ENCODE results near the gene BBLN. TPM values are rescaled to one million over a fixed set of nuclear protein-coding genes. Genes with fewer than 3 reads are reported as not detected.
A peak's percentile ranks its signal among the peaks of the same experiment; 100 is the strongest.

BBLN gene
- polyA plus RNA-seq, 3 donors from 2014 or later: 115 to 194 (median 182) TPM

DNA sequence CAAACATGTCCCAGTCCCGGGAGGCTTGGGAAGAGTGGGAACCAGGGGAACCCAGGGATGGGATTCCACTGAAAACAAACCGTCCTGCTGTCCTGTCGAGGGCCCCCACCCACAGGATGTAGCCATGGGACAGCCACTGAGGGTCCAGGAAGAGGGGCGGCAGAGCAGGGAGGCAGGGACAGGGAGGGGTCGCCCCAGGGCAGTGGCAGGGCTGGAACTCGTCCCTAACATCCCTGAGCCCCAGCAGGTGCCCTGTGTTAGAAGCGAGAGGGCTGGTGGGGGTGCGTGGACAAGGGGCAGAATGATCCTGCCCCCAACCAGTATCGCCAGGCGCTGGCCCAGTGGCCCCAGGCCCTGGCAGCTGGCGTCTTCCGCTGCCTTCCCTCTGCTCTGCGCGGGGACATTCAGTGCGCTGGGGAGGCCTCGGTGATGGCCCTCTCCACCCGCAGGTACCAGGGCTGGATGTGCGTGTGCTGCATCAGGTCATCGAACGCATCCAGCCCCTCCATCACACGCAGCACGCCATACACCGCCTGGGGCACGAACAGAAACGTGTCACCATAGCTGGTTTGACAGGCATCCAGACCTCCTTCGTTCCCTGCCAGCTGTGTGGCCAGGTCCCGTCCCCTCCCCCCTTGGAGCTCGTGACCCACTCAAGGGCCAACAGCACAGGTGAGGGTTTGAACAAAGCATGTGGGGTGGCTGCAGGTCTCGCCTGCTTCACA lies 39.2 kb upstream of the BBLN start:
- Mint-ChIP-seq H3K9me3 (no peaks in the 10 kb centered on the region), H3K4me1 (peaks cover 16 to 20% of the 10 kb centered on the region in 2 donors), H3K4me3 (no peak overlapping the region), H3K36me3 (peaks cover 0 to 3% (median 0%) of the 10 kb centered on the region in 3 donors), H3K27ac (peak overlapping the region in 1 of 6 donors; percentile 17), H3K27me3 (ENCODE audit: low read depth in 3 of 3) (peaks cover 4 to 5% (median 5%) of the 10 kb centered on the region in 3 donors)
- no peak for DNase-seq

- Mint-ChIP-seq H3K4me3 (no peak overlapping the region), H3K36me3 (peaks cover 0 to 3% (median 0%) of the 10 kb centered on the region in 3 donors), H3K9me3 (no peaks in the 10 kb centered on the region), H3K4me1 (peaks cover 22 to 26% of the 10 kb centered on the region in 2 donors), H3K27me3 (ENCODE audit: low read depth in 3 of 3) (peaks cover 4 to 5% (median 5%) of the 10 kb centered on the region in 3 donors), H3K27ac (peak overlapping the region in 1 of 6 donors; percentile 17)
- no peak for DNase-seq
Observed at GRCh38 chr9:128121466-128121810, 38.6 kb upstream of the BBLN start.

DNA sequence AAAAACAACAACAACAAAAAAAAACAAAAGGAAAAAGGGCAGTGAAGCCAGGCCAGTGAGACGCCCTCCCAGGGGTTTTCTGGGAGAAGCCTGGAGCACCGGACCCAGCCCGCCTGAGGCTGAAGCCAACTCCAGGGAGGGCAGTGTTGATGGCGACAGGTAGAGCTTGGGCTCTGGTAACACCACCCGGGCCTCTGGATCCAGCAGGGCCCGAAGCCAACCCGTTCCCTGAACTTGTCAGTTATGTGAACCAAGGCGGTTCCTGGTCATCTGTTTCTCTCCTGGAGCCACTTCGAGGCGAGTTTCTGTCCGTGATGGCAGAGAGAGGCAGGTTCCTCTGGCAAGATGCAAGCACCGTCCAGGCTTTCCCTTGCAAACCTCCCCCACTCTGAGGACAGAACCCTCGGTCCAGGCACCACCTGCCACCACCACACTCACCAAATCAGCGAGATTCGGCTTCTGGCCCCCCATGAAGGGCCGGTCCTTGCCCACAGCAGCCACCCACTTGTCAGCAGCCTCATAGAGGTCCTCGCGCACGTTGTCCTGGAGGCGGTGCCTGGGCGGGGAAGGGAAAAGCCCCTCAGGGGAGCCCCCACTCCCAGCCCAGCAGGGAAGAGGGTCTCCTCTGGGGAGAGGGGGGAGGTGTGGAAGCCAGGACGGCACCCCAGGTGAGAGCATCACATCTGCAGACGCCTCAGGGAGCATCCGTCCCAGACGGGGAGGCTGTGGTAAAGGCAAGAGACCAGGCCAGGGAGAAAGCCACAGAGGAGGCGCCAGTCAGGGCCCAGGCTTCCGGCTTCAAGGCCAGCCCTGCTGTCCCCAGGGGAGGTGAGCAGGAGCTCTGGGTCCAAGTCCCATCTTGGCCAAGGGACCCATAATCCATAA lies 37.9 kb upstream of the BBLN start:
- Mint-ChIP-seq H3K4me3 (no peak overlapping the region), H3K27me3 (ENCODE audit: low read depth in 3 of 3) (peaks cover 4 to 5% (median 5%) of the 10 kb centered on the region in 3 donors), H3K27ac (no peak overlapping the region), H3K9me3 (no peaks in the 10 kb centered on the region), H3K36me3 (peaks cover 0 to 3% (median 0%) of the 10 kb centered on the region in 3 donors), H3K4me1 (peaks cover 22 to 27% of the 10 kb centered on the region in 2 donors)
- DNase-seq: no peak

GRCh38 chr9:128122809-128123175 lies 37.3 kb upstream of the BBLN start:
- Mint-ChIP-seq H3K4me3 (no peak overlapping the region), H3K27me3 (ENCODE audit: low read depth in 3 of 3) (peaks cover 2 to 5% (median 3%) of the 10 kb centered on the region in 3 donors), H3K9me3 (no peaks in the 10 kb centered on the region), H3K27ac (no peak overlapping the region), H3K4me1 (peaks cover 20 to 22% of the 10 kb centered on the region in 2 donors), H3K36me3 (no peaks in the 10 kb centered on the region)
- DNase-seq: no peak

DNA sequence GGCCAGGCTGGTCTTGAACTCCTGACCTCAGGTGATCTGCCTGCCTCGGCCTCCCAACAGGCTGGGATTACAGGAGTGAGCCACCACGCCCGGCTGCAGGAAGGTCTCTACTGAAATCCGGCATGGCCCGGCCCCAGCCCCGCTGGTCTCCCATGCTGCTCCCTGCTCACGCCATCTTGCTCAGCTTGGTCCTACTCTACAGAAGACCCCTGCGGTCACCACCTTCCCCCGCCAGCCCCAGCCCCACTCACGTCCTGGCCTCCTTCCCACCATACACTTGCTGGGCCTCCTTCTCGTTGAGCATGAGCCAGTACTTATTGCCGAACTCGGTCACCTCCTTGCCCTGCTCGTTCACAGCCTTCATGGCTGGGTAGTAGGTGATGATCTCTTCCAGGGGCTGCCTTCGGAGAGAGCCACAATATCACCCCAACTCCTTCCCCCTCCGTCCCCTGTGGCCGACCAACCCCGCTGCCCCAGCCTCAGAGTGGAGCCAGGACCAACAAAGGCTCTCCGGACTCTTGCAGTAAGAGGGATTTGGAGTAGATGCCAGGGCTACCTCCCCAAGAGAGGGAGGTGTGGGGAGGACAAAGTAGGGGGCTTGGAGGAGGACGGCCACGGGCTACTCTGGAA lies 36.5 kb upstream of the BBLN start:
- no peaks in the 10 kb centered on the region for H3K36me3 Mint-ChIP-seq
- H3K4me1 Mint-ChIP-seq: peaks cover 23 to 26% of the 10 kb centered on the region in 2 donors
- no peaks in the 10 kb centered on the region for H3K9me3 Mint-ChIP-seq
- peaks cover 5 to 9% (median 6%) of the 10 kb centered on the region in 3 donors for H3K27me3 Mint-ChIP-seq (ENCODE audit: low read depth in 3 of 3)
- no peak for DNase-seq
- H3K4me3 Mint-ChIP-seq: no peak overlapping the region
- H3K27ac Mint-ChIP-seq: no peak overlapping the region

GRCh38 chr9:128124451-128124850 lies 35.6 kb upstream of the BBLN start:
- Mint-ChIP-seq H3K36me3 (no peaks in the 10 kb centered on the region), H3K4me3 (peak overlapping the region in 2 of 5 donors; percentile 8 to 35), H3K4me1 (peaks cover 29 to 33% of the 10 kb centered on the region in 2 donors), H3K27ac (no peak overlapping the region), H3K9me3 (no peaks in the 10 kb centered on the region), H3K27me3 (ENCODE audit: low read depth in 3 of 3) (peaks cover 5 to 13% (median 9%) of the 10 kb centered on the region in 3 donors)
- DNase-seq: no peak

DNA sequence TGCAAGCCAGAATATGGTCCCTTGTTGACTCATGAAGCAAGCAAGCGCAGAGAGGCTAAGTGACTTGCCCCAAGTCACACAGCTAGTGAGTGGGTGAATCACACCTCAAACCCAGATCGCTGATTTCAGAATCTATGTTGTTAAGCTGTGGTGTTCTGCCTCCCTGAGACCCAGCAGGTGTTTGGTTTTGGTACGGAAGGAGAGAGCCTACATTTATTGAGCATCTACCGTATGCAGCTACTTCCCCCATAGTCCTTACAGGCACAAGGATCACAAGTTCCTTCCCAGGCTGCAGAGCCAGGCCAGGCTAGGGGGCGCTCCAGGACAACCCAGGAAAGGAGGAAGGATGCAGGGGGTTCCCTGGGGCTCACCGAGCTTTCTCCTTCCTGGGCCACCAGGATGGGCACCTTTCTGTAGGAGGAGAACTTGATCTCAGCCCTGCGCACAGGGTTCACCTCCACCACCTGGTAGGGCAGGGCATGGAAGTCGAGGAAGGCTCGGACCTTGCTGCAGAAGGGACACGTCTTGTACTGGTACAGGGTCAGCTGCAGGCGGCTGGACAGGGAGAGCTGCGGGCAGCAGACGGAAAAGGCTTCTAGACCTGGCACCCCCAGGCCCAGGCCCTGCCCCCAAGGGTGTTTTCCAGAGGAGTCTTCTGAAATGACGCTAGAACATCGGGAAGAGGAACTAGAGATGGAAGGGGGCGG lies 35.0 kb upstream of the BBLN start:
- Mint-ChIP-seq H3K27me3 (ENCODE audit: low read depth in 3 of 3) (peaks cover 6 to 13% (median 9%) of the 10 kb centered on the region in 3 donors), H3K4me3 (peak overlapping the region; percentile 14 to 76 (median 38)), H3K36me3 (no peaks in the 10 kb centered on the region), H3K9me3 (no peaks in the 10 kb centered on the region), H3K4me1 (peaks cover 34 to 39% of the 10 kb centered on the region in 2 donors), H3K27ac (peak overlapping the region in 1 of 6 donors; percentile 48)
- DNase-seq: no peak

DNA sequence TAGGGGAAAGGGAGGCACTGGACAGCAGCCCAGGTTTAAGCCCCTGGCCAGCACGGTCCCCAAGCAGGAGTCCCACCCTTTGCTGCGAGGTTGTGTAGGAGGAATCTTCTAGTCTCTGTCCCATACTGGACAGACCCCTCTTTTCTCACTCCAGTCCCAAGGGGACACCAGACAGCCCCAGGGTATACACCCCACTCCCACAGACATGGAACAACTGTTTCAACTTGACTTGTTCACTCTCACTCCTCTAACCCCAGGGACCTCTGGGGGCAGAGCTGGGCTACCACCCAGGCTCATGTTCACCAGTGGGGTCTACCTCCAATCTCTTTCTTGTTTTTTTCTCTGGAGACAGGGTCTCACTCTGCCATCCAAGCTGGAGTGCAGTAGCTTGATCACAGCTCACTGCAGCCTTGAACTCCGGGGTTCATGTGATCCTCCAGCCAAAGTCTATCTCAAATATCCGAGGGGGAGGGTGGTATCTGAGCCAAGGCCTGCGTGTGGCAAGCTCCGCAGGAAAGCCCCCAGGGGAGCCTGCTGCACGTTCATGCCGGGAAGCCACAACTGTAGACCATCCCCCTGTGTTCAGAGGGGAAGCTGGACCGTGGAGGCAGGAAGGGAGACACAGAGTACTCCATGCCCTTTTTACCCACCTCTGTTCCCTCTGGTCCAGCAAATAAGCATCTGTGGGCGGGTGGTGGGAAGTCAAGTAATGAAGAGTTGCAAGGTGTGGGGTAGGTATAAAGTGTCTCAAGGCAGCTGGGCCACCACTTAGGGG lies 34.3 kb upstream of the BBLN start:
- H3K9me3 Mint-ChIP-seq: no peaks in the 10 kb centered on the region
- peaks cover 34 to 42% of the 10 kb centered on the region in 2 donors for H3K4me1 Mint-ChIP-seq
- no peaks in the 10 kb centered on the region for H3K36me3 Mint-ChIP-seq
- H3K27me3 Mint-ChIP-seq (ENCODE audit: low read depth in 3 of 3): peaks cover 7 to 13% (median 9%) of the 10 kb centered on the region in 3 donors
- peak overlapping the region; percentile 70 to 86 (median 83) for H3K4me3 Mint-ChIP-seq
- H3K27ac Mint-ChIP-seq: peak overlapping the region; percentile 36 to 85 (median 48)
- DNase-seq: no peak

DNA sequence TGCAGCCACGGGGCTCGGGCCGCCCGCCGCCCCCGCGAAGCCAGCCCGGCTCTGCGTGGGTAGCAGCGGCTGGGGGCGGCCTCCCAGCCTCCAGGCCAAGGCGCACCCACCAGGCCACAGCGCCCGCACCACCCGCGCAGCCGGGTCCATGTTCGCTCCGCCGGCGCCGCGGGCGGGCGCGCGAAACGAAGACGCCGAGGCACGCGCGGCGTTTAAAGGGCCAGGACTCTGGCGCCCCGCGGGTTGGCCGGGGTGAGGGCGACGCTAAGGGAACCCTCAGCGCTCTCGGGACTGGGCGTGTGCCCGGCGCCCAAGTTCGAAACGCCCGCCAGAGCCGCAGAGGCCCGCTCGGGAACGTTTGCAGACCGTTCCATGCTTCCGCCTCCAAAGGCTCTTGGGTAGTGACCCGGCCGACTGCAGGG lies 32.5 kb upstream of the BBLN start, which contains the start of gene PTGES2:
PTGES2 (minus strand) TSS at position 162 of the 422 bp plus-strand sequence; CDS start at position 150, 12 bp downstream.
- peak within 1 kb of the TSS; percentile 97 to 99 (median 98) for H3K27ac Mint-ChIP-seq
- peak within 1 kb of the TSS; percentile 95 to 99 (median 99) for H3K4me3 Mint-ChIP-seq
- H3K4me1 Mint-ChIP-seq: peaks cover 34 to 42% of the 10 kb centered on the region in 2 donors
- H3K9me3 Mint-ChIP-seq: no peaks in the 10 kb centered on the region
- no peaks in the 10 kb centered on the region for H3K36me3 Mint-ChIP-seq
- DNase-seq: peak; percentile 84 to 87 (median 86)
- peaks cover 7 to 17% (median 9%) of the 10 kb centered on the region in 3 donors for H3K27me3 Mint-ChIP-seq (ENCODE audit: low read depth in 3 of 3)

DNA sequence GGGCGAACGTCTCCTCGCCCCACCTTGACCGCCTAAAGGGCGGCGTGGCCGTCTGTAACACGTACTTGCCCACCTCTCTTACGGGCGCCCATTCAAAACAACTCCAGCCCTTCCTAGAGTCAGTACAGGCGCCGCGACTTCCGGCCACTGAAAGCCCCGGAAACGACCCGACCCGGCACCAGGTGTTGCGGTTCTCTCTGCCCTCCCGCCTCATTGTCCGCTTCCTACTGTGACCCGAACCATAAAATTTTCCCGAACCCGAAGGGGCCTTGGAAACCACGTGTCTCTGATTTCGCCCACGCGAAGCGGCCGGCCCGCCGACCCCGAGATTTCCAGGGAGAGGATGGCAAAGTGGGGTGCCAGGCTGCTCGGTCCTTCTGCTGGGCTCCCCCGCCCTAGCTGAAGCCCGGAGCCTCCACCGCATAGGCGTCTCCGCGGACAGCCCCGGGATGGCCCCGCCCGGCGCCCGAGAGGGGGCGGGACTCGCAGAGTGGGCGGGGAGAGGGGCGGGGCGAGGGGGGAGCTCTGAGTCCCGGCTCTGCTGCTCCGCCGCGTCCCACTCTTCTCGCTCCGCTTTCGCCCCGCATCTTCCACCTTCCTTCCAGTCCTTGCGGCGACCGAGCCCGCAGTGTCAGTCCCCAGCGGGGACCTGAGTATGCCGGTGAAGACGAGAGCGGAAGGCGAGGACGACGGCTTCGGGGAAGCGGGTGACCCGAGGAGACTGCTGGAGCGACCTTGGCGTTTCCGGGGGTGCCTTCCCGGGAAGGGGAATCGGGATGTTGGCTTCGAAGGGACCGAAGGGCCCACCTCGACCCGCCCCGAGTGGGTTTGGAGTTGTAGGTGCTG lies 31.9 kb upstream of the BBLN start:
- Mint-ChIP-seq H3K4me3 (peak overlapping the region; percentile 95 to 99 (median 99)), H3K27me3 (ENCODE audit: low read depth in 3 of 3) (peaks cover 7 to 17% (median 9%) of the 10 kb centered on the region in 3 donors), H3K27ac (peak overlapping the region; percentile 97 to 99 (median 98)), H3K4me1 (peaks cover 34 to 42% of the 10 kb centered on the region in 2 donors), H3K9me3 (no peaks in the 10 kb centered on the region), H3K36me3 (no peaks in the 10 kb centered on the region)
- DNase-seq: peak; percentile 91 to 94 (median 93)

GRCh38 chr9:128128836-128129590 lies 31.1 kb upstream of the BBLN start:
- Mint-ChIP-seq H3K36me3 (no peaks in the 10 kb centered on the region), H3K4me3 (peak overlapping the region; percentile 95 to 99 (median 99)), H3K27me3 (ENCODE audit: low read depth in 3 of 3) (peaks cover 9 to 17% (median 9%) of the 10 kb centered on the region in 3 donors), H3K9me3 (no peaks in the 10 kb centered on the region), H3K27ac (peak overlapping the region; percentile 87 to 99 (median 98)), H3K4me1 (peaks cover 34 to 42% of the 10 kb centered on the region in 2 donors)
- no peak for DNase-seq

All from immature natural killer cell (primary cell).